C4-2B (cell line): ENCODE measurements around the gene FBXL20.

Source experiments
- ZFX ChIP-seq: fragments of 450-650 bp; IDR thresholded peaks from 2 replicates; pipeline ENCODE4 v1.6.1; 2017
- TF ChIP-seq, protein P1 (sequence below): fragments of 450-650 bp; conservative IDR thresholded peaks from 2 replicates; pipeline ENCODE4 v1.5.1; 2017; ENCODE audit warnings: mild to moderate bottlenecking

DNA sequence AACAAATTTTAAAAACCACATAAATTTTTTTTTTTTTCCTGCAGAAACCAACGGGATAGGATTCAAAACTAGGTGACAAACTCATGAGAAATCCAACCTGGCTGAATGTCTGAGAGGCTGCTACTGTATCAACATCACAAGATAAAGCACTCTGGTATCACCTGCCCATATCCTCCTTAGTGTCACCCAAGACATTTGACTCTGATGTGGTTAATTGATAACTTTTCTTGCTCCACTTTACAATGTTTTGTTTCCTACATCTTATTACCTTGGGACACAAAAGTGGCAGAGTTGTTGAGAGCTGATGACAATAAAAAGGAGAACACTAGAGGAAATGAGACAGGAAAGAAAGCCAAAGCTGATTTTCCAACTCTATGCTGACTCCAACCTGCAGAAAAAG is 4.0 kb upstream of the FBXL20 start:
- TF ChIP-seq, protein P1, sequence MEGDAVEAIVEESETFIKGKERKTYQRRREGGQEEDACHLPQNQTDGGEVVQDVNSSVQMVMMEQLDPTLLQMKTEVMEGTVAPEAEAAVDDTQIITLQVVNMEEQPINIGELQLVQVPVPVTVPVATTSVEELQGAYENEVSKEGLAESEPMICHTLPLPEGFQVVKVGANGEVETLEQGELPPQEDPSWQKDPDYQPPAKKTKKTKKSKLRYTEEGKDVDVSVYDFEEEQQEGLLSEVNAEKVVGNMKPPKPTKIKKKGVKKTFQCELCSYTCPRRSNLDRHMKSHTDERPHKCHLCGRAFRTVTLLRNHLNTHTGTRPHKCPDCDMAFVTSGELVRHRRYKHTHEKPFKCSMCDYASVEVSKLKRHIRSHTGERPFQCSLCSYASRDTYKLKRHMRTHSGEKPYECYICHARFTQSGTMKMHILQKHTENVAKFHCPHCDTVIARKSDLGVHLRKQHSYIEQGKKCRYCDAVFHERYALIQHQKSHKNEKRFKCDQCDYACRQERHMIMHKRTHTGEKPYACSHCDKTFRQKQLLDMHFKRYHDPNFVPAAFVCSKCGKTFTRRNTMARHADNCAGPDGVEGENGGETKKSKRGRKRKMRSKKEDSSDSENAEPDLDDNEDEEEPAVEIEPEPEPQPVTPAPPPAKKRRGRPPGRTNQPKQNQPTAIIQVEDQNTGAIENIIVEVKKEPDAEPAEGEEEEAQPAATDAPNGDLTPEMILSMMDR: no peak
- no peak for TF ChIP-seq ZFX
